CD4-positive, alpha-beta T cell (primary cell): ENCODE data around the gene NTS. TPM values are rescaled to one million over a fixed set of nuclear protein-coding genes. Genes with fewer than 3 reads are reported as not detected.

Experiments used
- ATAC-seq: fragments of 200-7000 bp; cut with Tn5 transposase; one replicate; pipeline ENCODE4 v1.10.0; 2022; ENCODE audit warnings: mild to moderate bottlenecking; ENCODE audit not compliant: poor library complexity
- CTCF ChIA-PET: fragments of 350-600 bp; sonication (Branson Sonifier 250); formaldehyde crosslinking; loops from one replicate; lab custom pipeline; 2021; ENCODE audit warnings: antibody characterized with exemption, inconsistent platforms; lab: Charles Lee
- POLR2A ChIA-PET: fragments of 350-600 bp; sonication (Branson Sonifier 250); formaldehyde crosslinking; loops from one replicate; lab custom pipeline; 2021; ENCODE audit warnings: antibody characterized with exemption, inconsistent platforms; lab: Charles Lee
- DNase-seq, 14 experiments: peaks; one replicate each; pipeline ENCODE4 v3.0.0-alpha.2; 2013 to 2020; ENCODE audit warnings: mixed read lengths in 2 of 14
- H3K27ac ChIP-seq, 2 donors: one replicate each; pipeline versions ENCODE4 v1.5.1 to v1.7.0; 2013; ENCODE audit warnings: low read length in 2 of 2, low read depth in 1 of 2, mild to moderate bottlenecking in 1 of 2
- H3K27me3 ChIP-seq, 2 experiments: 1 replicate in 1 of 2; 2 replicates in 1 of 2; pipeline versions ENCODE4 v1.6.1 to v1.7.0; 2013; ENCODE audit warnings: low read length in 2 of 2, control low read depth in 1 of 2, mild to moderate bottlenecking in 1 of 2, moderate library complexity in 1 of 2; ENCODE audit not compliant: insufficient read depth in 2 of 2, control insufficient read depth in 1 of 2
- H3K36me3 ChIP-seq: one replicate; pipeline ENCODE4 v1.6.1; 2013; ENCODE audit warnings: low read length, control low read depth; ENCODE audit not compliant: insufficient read depth
- H3K4me1 ChIP-seq: one replicate; pipeline ENCODE4 v1.6.1; 2013; ENCODE audit warnings: low read length, control low read depth; ENCODE audit not compliant: insufficient read depth
- H3K4me3 ChIP-seq: one replicate; pipeline ENCODE4 v1.5.1; 2013; ENCODE audit warnings: mild to moderate bottlenecking, low read length, moderate library complexity
- H3K9me3 ChIP-seq, 2 experiments: 1 replicate in 1 of 2; 2 replicates in 1 of 2; pipeline versions ENCODE4 v1.6.1 to v1.7.0; 2013; ENCODE audit warnings: low read length in 2 of 2, mild to moderate bottlenecking in 2 of 2, control low read depth in 1 of 2, moderate library complexity in 1 of 2; ENCODE audit not compliant: control insufficient read depth in 1 of 2, insufficient read depth in 1 of 2
- H3K27ac Mint-ChIP-seq: one replicate; pipeline ENCODE4 v1.8.0; 2020; ENCODE audit warnings: mixed read lengths
- H3K27me3 Mint-ChIP-seq: one replicate; pipeline ENCODE4 v1.8.0; 2021; ENCODE audit warnings: mixed read lengths
- H3K36me3 Mint-ChIP-seq: one replicate; pipeline ENCODE4 v1.8.0; 2021; ENCODE audit warnings: low read depth, mixed read lengths
- H3K4me1 Mint-ChIP-seq: one replicate; pipeline ENCODE4 v1.8.0; 2021; ENCODE audit warnings: low read depth, mixed read lengths
- H3K4me3 Mint-ChIP-seq: one replicate; pipeline ENCODE4 v1.8.0; 2020; ENCODE audit warnings: mild to moderate bottlenecking, mixed read lengths
- H3K9me3 Mint-ChIP-seq: one replicate; pipeline ENCODE4 v1.8.0; 2020; ENCODE audit warnings: mixed read lengths
- intact Hi-C, 2 experiments: fragments of 100-400 bp; cut with DNase I in 1 of 2; cut with micrococcal nuclease in 1 of 2; formaldehyde crosslinking; loops; one replicate each; pipeline versions ENCODE4 v1.15.1 to v1.9.0; 2023 to 2025; cut with DNase I, micrococcal nuclease
- polyA plus RNA-seq, 2 donors: library from polyadenylated mRNA; unstranded; fragments of 120-200 nt; gene quantifications; one replicate each; pipeline ENCODE4 v1.2.1, GENCODE V29; 2013
- total RNA-seq, 174 experiments: library from RNA in 2 of 174; stranded (reverse) in 2 of 174; gene quantifications; one replicate each; pipeline ENCODE4 v1.2.3 and lab custom pipeline; 2021 to 2026
- TF ChIP-seq, protein P1 (sequence below): fragments of 200-600 bp; IDR thresholded peaks from one replicate; pipeline ENCODE4 v1.8.0; 2022; ENCODE audit warnings: antibody characterized with exemption, mild to moderate bottlenecking

Gene NTS, protein sequence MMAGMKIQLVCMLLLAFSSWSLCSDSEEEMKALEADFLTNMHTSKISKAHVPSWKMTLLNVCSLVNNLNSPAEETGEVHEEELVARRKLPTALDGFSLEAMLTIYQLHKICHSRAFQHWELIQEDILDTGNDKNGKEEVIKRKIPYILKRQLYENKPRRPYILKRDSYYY
- not detected for total RNA-seq
- not detected for polyA plus RNA-seq (2013, experiment 1 of 2)
- polyA plus RNA-seq (2013, experiment 2 of 2) = 0.10 TPM
- 0 to 0.15 (median 0) reads per million in 172 experiments for total RNA-seq (lab: John Stamatoyannopoulos, UW)

DNA sequence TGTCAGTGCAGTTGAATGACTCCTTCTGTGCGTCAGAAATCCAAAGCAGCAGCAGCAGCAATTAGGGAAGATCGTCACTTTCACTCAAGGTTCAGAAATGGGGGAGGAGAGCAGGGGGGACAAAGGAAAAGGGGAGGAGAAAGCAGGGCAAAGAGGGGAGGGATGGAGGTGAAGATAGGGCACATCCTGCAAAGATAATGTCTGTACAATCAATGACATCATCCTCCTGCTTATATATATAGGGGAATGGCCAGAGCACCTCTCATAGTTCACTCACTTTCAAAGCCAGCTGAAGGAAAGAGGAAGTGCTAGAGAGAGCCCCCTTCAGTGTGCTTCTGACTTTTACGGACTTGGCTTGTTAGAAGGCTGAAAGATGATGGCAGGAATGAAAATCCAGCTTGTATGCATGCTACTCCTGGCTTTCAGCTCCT lies at the start of gene NTS:
Gene NTS, plus strand, starts transcription at position 265 of the 431 bp plus-strand sequence. Its CDS starts 109 bp downstream, at position 374.
- TF ChIP-seq, protein P1, sequence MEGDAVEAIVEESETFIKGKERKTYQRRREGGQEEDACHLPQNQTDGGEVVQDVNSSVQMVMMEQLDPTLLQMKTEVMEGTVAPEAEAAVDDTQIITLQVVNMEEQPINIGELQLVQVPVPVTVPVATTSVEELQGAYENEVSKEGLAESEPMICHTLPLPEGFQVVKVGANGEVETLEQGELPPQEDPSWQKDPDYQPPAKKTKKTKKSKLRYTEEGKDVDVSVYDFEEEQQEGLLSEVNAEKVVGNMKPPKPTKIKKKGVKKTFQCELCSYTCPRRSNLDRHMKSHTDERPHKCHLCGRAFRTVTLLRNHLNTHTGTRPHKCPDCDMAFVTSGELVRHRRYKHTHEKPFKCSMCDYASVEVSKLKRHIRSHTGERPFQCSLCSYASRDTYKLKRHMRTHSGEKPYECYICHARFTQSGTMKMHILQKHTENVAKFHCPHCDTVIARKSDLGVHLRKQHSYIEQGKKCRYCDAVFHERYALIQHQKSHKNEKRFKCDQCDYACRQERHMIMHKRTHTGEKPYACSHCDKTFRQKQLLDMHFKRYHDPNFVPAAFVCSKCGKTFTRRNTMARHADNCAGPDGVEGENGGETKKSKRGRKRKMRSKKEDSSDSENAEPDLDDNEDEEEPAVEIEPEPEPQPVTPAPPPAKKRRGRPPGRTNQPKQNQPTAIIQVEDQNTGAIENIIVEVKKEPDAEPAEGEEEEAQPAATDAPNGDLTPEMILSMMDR = no peak
- H3K9me3 Mint-ChIP-seq = no peaks in the 10 kb centered on the region
- no peaks in the 10 kb centered on the region for H3K36me3 Mint-ChIP-seq
- no peak within 1 kb of the TSS for H3K27ac Mint-ChIP-seq
- Histone ChIP-seq H3K9me3 (no peaks in the 10 kb centered on the region), H3K4me3 (no peak within 1 kb of the TSS), H3K36me3 (no peaks in the 10 kb centered on the region), H3K27ac (no peak within 1 kb of the TSS), H3K27me3 (no peaks in the 10 kb centered on the region), H3K4me1 (no peaks in the 10 kb centered on the region)
- no peak within 1 kb of the TSS for H3K4me3 Mint-ChIP-seq
- DNase-seq (peak in 1 of 14 experiments; percentile 1), ATAC-seq (no peak)
- no peaks in the 10 kb centered on the region for H3K4me1 Mint-ChIP-seq
- H3K27me3 Mint-ChIP-seq = no peaks in the 10 kb centered on the region
- CTCF ChIA-PET = no interaction called here
- POLR2A ChIA-PET = no interaction called here
- intact Hi-C loops = no loop called here

DNA sequence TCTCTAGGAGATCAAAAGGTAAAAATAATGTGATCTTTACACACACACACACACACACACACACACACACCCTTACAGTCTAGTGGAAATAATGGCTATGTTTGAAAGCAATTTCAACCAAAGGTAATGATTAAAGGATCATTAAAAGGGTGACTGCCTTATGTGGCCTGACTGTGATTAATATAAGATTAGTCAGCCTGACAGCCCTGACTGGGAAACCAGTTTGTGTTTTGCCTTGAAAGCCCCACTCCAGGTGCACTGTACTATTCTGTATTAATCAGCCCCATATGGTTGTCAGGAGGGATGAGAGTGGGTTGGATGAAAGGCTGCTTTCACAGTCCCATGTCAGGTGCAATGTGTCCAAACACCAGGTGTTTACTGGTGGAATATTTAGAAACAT lies 48.3 kb upstream of the NTS start:
- Histone ChIP-seq H3K27ac (no peak overlapping the region), H3K36me3 (no peaks in the 10 kb centered on the region), H3K27me3 (no peaks in the 10 kb centered on the region), H3K4me3 (no peak overlapping the region), H3K9me3 (peaks cover 0 to 9% of the 10 kb centered on the region in 2 experiments), H3K4me1 (no peaks in the 10 kb centered on the region)
- H3K27ac Mint-ChIP-seq = no peak overlapping the region
- H3K9me3 Mint-ChIP-seq = peaks cover 8% of the 10 kb centered on the region
- no peaks in the 10 kb centered on the region for H3K36me3 Mint-ChIP-seq
- no peaks in the 10 kb centered on the region for H3K27me3 Mint-ChIP-seq
- H3K4me3 Mint-ChIP-seq = no peak overlapping the region
- DNase-seq = no peak
- ChIA-PET POLR2A (no interaction called here), CTCF (no interaction called here)
- intact Hi-C loops = no loop called here
- TF ChIP-seq, protein P1 = no peak
- no peaks in the 10 kb centered on the region for H3K4me1 Mint-ChIP-seq
- ATAC-seq = no peak

DNA sequence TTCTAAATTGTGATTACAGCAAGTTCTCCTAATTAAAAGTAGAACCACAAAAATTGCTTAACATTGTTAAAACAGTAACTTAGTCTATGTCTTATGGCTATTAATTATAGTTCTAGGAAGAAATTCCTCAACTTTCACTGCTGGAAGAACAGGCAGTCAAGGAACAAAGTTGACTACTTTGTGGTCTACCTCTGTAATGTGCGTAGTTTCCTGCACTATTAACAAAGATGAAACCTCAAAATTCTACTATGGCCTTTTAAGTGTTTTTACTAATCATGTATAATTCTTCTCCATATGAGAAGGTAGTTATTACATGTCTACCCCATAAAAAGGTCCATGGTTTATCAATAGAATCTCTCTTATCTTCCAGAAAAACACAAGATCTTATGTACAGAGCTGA lies 45.5 kb upstream of the NTS start:
- TF ChIP-seq, protein P1 = no peak
- Histone ChIP-seq H3K9me3 (peaks cover 0 to 4% of the 10 kb centered on the region in 2 experiments), H3K36me3 (no peaks in the 10 kb centered on the region), H3K27me3 (no peaks in the 10 kb centered on the region), H3K27ac (no peak overlapping the region), H3K4me3 (no peak overlapping the region), H3K4me1 (no peaks in the 10 kb centered on the region)
- H3K27me3 Mint-ChIP-seq = no peaks in the 10 kb centered on the region
- no peak overlapping the region for H3K4me3 Mint-ChIP-seq
- no peaks in the 10 kb centered on the region for H3K36me3 Mint-ChIP-seq
- H3K4me1 Mint-ChIP-seq = no peaks in the 10 kb centered on the region
- H3K9me3 Mint-ChIP-seq = peaks cover 3% of the 10 kb centered on the region
- DNase-seq = no peak
- ChIA-PET CTCF (no interaction called here), POLR2A (no interaction called here)
- no peak overlapping the region for H3K27ac Mint-ChIP-seq
- intact Hi-C loops = no loop called here
- ATAC-seq = no peak
